ENCODE measurements around the gene ABHD8.

The ABHD8 gene

DNA sequence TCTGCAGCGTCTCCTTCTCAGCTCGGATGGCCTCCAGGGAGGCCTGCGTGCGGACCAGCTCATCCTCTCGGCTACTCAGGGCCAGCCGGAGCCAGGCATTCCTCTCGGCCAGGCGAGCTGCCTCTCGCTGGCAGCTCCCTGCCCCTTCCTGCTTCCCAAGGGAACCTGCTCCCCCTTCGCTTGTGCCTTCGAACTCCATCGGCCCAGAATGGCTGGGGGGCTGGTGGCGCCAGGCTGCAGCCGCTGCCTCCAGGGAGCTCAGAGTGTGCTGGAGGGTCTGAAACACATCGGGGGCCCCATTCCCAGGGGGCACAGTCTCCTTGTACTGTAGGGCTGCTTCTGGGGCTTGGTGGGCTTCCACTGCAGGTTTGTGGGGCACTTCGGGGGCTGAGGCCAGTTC lies 40.7 kb downstream of the ABHD8 start:
- no peak for DNase-seq

DNA sequence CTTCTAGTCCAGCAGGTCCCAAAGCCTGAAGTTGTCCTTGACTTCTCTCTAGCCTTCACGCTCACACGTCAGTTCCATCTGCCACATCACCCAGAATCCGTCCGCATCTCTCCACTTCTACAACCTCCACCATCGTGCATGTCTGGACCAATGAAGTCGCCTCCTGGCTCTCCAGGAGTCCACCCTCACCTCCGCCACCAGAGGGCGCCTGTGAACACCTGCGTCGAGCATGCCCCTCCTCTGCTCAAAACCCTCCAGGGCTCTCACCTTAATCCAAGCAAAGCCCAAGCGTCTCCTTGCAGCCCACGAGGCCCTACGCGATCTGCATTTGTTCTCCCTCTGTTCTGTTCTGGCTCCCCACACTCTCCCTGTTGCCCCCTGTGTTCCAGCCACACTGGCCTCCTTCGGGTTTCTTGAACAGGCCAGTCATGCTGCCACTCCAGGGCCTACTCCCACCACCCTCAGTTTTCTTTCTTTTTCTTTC lies 42.3 kb downstream of the ABHD8 start:
- DNase-seq, result peak; percentile 74

- no peak for DNase-seq
These were observed 43.3 kb downstream of the ABHD8 start for GRCh38 chr19:17259934-17260333.

DNA sequence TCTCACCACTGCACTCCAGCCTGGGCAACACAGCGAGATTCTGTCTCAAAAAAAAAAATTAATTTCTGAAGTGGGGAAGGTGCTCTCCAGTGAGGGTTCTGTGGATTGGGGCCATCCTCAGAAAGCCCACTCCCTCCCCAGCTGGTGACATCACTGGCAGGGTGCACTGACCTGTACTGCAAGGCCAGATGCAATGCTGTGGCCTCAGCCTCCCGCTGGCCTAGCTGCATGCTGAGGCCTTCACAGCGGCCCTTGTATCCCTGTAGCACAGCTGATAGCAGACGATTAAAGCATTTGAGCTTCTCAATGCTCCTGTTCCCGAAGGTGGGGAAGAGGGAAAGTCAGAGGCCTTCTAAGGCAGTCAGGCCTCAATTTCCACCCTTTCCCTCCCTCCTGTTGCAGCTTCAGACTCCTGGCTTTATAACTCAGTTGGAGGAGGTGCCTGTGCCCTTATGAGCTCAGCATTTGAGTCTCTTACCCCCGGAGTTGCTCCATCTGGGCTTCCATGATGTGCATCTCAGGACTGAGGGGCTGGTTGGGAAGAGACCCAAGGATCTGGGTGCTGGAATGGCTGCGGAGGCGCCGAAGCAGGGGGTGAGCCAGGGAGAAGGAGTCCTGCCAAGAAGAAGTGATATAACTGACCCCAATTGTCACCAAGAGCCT lies 44.0 kb downstream of the ABHD8 start:
- no peak for DNase-seq

DNA sequence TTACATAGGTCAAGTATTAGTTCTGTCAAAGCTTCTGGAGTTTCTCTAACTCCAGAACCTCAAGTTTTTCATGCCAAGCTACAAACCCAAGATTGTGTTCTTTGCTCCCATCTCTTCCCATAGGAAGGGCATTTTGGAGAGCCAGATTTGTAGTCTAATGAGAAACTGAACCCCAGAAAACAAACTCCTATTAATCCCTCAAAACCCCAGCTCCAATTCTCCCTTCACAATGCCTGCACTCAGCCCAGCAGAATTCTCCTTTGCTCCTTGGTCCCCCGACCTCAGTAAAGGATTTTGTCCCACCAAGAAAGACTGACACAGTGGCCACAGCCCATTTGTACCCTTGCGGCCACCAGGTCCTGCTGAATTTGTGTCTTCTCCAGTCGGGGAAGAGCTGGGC lies 47.1 kb downstream of the ABHD8 start:
- DNase-seq, result no peak

DNA sequence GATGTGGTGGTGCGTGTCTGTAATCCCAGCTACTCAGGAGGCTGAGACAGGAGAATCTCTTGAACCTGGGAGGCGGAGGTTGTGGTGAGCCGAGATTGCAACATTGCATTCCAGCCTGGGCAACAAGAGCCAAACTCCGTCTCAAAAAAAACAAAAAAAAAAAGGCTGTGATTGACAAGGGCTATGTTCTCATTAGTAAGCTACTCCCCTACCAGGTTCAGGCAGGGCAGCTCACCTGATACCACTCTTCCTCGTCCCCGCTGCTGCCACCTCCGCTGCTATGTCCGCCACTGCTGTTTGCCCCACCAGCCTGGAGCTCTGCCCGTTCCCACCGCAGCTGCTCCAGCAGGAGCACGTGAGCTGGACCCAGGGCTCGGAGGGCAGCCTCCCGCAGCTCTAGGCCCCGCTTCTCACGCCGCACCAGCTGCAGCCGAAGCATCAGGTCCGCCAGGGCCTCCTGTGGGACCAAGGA lies 48.0 kb downstream of the ABHD8 start:
- DNase-seq, result peak; percentile 46

DNA sequence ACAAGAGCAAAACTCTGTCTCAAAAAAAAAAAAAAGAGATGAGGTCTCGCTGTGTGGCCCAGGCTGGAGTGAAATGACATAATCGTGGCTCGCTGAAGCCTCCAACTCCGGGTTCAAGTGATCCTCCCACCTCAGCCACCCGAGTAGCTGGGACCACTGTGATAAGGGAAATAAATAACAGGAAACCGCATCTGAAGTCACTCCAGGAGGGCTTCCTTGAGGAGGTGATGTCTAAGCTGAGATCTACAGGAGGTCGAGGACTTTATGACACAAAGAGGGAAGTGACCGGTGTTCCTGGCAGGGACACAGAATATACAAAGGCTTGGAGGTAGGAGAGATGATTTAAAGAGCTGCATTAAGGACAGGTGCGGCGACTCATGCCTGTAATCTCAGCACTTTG lies 48.6 kb downstream of the ABHD8 start:
- no peak for DNase-seq

- no peak for DNase-seq
These were observed 53.2 kb downstream of the ABHD8 start for GRCh38 chr19:17249887-17250548.

DNA sequence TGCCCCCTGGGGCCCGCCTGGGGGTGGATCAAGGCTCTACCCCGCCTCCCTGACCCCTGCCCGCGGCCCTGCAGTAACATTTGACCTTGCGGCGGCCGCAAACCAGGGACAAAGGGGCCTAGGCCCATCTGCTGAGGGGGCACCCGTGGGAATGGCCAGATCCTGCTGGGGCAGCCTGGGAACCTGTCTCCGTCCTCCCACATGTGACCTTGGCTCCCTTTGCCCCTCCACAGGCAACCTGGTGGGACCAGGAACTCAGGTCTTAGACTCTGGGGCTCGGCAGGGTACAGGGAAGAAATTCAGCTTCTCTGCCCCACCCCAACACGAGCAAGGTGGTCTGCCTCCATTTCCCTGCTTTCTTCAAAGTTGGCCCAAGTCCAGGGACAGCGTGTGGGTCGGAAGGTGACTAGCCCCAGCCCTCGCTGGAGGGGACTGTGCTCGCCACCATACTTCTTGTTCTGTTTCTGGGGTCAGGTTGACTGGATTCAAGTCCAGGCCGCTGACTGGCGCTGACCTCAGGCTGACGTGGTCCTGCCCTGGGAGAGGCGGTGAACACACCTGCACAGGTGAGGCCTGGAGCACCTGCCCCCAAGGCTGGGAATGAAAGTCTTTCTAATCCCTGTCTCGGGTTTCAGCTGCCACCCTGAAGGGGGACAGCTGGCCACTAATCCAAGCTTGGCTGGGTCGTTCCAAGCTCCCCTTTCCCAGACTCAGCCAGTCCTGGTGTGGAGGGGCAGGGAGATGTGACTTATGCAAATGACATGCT lies 55.0 kb downstream of the ABHD8 start:
- DNase-seq, result no peak

- DNase-seq, result no peak
These were observed 56.4 kb downstream of the ABHD8 start for GRCh38 chr19:17246681-17247425.

DNA sequence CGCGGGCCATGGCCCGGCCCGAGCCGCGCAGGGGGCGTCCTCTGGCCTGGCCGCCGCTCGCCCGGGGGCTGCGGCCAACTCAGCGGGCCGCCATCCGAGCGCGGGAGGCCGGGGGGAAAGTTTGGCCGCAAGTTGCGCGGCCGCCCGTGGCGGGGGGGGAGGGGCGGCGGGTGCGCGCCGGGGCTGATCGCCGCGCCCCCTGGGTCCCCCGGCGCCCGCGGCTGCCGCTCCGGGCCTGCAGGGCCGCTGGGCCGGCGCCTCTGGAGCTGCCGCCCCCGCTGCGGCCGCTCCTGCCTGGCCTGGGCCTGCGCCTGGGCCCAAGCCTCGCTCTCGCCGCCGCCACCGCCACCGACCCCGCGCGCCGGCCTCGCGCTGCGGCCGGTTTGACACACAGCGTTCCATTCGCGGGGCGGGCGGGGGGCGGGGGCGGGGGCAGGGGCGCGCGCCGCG lies 57.7 kb downstream of the ABHD8 start, which contains the start of gene NR2F6:
Gene NR2F6 (minus strand): TSS at position 385 of the 450 bp plus-strand sequence. CDS start 699 bp downstream, outside the sequence.
- no peak for DNase-seq

- no peak for DNase-seq
These were observed 58.3 kb downstream of the ABHD8 start for GRCh38 chr19:17244618-17245534.

GRCh38 chr19:17243830-17244617 lies 59.2 kb downstream of the ABHD8 start:
- no peak for DNase-seq

GRCh38 chr19:17243211-17243829 lies 59.9 kb downstream of the ABHD8 start:
- DNase-seq, result no peak

DNA sequence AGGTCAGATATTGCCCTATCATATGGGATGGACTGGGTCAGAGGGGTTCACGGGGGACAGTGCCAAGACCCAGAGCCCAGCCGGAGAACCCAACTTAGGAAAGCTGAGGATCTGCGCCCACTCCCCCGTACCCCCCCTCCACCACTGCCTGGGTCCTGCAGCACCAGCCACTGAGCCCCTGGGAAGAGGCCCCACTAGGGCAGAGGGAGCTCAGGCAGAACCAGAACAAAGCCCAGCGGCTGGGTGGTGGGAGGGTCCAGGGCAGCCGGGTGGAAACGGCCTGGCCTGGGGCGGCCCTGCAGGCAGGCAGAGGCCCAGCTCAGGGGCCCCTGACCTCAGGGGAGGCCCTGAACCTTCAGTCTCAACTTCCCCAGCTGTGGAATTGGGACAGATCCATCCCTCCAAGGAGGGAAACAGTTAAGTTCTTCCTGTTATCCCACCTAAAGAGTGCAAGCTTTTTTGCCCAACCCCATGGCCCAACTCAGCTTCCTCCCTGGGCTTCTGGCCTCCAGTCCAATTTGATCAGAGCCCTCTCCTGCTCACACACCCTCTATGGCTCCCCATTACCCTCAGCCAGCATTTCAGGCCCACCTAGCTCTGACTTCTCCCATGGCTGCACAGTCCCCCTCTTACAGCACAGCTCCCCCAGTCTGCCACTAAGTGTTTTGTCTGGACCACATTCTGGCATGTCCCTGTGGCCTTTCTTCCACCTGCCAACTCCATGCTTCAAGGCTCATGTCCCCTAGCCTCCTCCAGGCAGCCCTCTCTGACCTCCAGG lies 60.6 kb downstream of the ABHD8 start:
- no peak for DNase-seq
